Stimulated activated CD4-positive, alpha-beta T cell treated with anti-CD3 and anti-CD28 coated beads, Interleukin-4, amount 100 ng/mL, for 48 hours (primary cell): ENCODE results near the gene FARS2.
"Not testable (repeated sequence)": the region's sequence is repeated elsewhere in the genome, so short reads cannot be mapped to it uniquely, and the experiment has no call there.

Source experiments
- DNase-seq, 2 donors: peaks; one replicate each; pipeline ENCODE4 v3.0.0-alpha.2; 2020; ENCODE audit warnings: low read depth in 2 of 2

Gene FARS2

DNA sequence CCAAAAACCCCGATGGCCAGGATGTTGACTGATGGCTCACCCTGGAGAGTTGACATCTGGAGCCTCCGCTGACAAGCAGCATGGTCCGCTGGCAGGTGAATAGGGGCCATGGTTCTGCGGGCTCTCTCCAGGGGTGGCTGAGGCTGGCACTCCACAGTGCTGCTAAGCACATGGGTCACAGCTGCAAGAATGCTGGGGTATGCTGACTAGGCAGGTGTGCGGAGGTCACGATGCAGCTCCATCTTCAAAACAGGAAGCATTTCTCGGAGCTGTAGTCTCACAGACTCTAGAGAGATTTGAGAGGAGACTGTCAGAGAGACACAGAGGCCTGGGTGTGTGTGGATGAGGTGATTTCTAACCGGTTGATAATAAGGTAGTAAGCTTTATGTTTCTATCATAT, 403.9 kb downstream of the FARS2 start:
- peak in 1 of 2 donors; percentile 4 for DNase-seq

GRCh38 chr6:5665667-5666066, 404.4 kb downstream of the FARS2 start:
- DNase-seq = no peak

- no peak for DNase-seq
These were observed 405.4 kb downstream of the FARS2 start for GRCh38 chr6:5666695-5667094.

GRCh38 chr6:5667737-5668136, 406.4 kb downstream of the FARS2 start:
- DNase-seq = no peak

GRCh38 chr6:5670381-5670780, 409.1 kb downstream of the FARS2 start:
- no peak for DNase-seq

DNA sequence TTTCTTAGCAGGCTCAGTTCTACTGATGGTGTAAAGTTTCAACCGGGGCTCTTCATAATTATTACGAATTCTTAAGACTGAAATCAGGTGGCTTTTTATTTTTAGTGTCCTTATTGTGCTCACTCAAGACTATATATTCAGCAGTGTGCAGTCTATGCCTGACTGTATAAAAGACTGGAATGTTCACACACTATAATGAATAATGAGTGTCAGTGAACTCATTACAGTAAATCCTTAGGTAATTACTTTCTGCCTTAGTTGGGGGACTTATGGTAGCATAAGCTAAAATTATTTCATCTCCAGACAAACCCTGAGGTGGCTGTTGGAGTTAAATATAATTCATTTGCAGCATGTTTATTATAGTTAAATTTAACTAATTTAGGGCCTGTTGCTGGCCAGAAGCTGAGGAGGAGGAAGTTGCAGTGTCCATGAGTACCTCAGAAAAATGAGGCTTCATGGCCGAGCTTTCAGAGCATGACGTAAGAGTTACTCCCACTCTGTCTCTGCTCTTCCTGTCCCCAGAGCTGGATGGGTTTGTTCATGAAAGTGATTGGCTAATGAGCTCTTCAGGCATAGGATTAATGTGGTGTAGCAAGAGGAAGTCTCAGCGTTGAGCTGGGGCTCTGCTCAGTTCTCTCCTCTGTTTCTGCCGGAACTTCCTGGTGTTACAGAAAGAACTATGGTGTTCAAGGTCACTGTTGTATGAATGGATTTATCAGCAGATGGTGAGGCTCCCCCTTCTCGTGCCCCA, 409.7 kb downstream of the FARS2 start:
- DNase-seq = no peak

GRCh38 chr6:5671601-5672559, 410.6 kb downstream of the FARS2 start:
- DNase-seq = no peak

- DNase-seq = no peak
These were observed 411.3 kb downstream of the FARS2 start for GRCh38 chr6:5672581-5673011.

DNA sequence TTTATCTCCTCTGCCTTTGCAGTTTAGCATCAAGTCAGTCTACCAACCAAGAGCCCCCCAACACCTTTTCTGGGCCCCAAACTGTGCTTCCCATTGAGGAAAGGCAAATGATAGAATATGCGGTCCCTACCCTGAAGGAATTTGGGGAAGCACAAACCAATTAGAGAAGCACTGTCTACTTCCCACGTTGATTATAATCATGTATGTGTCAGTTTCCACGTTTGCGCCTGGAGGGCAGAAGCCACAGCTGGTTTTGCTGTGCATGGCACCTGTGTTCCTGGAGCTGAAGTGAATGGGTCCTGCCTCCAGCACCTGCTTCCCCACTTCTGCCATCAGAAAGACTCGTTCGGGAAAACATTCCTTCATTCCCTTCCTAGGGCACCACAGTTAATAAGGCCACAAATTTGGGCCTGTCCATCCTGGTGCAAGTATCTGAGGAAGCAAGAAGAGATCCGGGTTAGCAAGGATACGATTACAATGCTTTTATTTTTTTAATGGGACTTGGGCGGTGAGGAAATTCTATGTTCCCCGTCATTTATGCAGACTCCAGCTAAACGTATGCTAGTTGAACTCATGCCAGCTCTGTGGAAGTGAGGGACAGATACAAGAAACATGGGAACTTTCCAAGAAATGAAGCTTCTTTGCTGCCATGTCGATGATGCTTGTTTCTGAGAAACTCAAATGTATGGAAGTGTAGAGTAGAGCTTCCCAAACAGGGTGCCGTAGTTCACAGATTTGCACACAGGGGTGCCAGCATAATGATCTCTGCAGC, 411.9 kb downstream of the FARS2 start:
- DNase-seq = no peak

- no peak for DNase-seq
These were observed 412.8 kb downstream of the FARS2 start for GRCh38 chr6:5674141-5674540.

DNA sequence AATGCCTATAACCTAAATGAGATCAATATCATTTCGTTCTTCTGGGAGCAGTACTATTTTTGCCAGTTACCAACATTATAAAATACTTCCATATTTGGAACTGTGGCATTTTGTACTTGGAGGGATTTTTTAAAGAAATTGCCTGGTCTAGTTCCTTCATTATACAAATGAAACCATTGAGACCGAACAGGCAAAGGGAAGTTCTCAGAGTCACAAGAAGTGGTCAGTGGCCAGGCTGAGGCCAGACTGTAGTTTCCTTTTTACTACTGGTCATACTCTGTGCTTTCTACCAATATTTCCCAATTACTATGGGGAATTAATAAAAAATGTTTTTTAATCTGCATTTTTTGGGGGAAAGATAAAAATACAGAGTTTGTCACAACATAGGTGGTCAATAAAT, 413.4 kb downstream of the FARS2 start:
- no peak for DNase-seq

DNA sequence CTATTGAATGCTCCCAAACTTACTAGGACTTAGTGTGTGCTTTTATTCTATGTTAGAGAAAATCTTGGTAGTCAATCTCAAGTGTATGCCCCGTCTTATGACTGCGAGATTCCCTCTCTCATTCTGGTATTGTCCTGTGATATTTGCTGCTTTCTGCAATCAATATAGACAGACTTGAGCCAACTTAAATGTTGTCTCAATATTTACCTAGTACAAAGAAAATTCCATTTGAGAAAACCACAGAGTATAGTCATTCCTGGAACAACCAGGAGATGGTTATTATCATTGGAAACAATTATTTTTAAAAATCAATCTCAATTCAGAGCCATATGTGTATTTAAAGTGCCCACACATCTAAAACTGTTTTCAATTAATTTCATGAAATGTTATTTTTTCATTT, 415.4 kb downstream of the FARS2 start:
- DNase-seq = no peak

- no peak for DNase-seq
These were observed 416.1 kb downstream of the FARS2 start for GRCh38 chr6:5677219-5678000.

DNA sequence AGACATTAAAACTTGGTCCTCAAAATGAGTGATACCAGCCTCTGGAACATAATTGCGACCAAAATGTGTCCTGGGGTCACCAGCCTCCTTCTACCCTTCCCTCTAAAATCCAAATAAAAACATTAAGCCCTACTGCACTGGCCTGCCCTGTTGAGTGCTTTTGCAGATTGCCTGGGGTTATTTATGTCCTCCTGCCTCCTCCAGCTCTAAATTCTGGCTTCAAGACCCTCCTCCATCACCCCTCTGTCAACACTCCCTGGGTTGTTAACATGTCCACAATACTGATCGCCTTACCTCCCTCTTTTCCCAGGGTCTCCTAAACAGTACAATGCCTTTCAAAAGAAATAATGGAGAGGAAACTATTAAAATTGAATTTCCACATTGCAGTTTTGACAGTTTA, 418.0 kb downstream of the FARS2 start:
- DNase-seq = no peak

DNA sequence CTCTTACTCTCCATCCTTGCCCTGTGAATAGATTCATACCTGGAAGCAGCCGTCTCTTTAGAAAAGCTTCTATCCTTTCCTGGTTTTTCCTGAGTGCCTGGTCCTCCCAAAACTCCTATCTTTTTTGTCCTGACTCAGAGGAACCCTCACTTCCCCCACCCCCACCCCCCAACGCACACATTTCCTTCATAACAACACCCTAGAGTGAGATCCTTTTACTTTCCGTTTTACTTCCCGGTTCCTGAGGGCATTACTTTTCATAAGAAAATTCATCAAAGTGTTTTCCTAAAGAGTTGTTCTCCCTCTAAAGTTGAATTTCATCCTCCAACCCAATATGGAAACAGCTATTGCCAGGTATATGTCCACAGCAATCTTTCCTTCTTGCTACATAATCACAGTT, 418.4 kb downstream of the FARS2 start:
- no peak for DNase-seq

DNA sequence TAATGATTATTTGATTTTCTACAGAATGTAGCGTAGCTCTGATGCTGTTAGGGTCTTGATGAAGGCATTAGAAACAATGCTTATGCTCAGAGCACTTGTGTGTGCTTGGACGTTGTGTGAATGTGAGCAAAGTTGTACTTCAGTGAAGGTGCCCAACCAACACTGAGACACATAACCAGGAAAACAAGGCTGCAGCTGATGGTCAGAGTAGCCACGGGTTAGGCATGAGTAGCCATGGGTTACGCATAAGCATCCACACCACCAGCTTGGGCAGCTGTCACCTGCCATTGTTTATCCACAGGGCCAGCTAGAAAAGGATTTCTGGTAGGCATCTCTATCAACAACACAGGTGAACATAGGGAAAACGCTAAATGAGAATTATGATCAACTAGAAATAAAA, 418.8 kb downstream of the FARS2 start:
- no peak for DNase-seq

GRCh38 chr6:5681480-5681879, 420.2 kb downstream of the FARS2 start:
- DNase-seq = no peak

DNA sequence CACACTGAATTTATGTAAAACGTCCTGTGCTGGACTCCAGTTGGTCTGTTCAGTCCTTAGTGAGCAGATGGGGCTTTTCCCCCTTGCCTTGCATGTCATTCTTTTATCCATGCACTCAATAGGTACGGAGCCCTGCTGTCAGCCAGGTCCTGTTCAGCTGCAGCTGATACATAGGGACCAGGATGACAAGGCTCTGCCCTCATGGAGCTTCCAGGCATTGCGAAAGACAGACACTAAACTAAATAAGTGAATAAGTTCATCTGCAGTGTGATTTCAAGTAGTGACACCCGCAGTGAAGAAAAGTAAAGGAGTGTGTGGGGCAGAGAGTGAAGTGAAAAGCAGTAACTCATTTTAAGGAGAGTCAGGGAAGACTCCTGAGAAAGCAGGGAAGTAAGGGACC, 421.2 kb downstream of the FARS2 start:
- no peak for DNase-seq

GRCh38 chr6:5683747-5684146, 422.4 kb downstream of the FARS2 start:
- DNase-seq = not testable (repeated sequence)

- DNase-seq = no peak
These were observed 423.2 kb downstream of the FARS2 start for GRCh38 chr6:5684320-5685053.
